Measurements from ENCODE around the gene COX4I1.
"Not testable (repeated sequence)": the region's sequence is repeated elsewhere in the genome, so short reads cannot be mapped to it uniquely, and the experiment has no call there.

The COX4I1 gene

DNA sequence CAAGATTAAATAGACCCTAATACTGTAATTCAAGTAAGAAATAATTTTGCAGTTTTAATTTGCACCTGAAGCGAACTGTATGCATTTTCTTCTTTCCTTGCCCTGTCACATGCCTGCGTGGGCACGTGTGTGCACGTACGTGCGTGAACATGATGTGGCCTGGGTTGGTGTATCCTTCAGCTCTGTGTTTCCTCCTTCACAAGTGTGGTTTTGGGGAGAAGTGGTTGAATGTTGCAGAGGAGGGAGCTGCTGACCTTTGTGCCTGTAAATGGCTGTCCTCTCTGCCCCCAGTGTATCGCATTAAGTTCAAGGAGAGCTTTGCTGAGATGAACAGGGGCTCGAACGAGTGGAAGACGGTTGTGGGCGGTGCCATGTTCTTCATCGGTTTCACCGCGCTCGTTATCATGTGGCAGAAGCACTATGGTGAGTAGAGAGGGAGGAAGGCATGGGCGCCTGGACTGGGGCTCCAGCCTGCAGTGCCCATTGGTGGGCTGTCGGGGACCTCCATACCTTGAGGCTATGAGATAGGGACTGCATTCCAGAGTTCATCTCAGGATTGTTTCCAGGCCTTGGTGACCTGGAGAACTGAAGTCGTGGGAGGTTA is 6.0 kb downstream of the COX4I1 start:
- DNase-seq: no peak

DNA sequence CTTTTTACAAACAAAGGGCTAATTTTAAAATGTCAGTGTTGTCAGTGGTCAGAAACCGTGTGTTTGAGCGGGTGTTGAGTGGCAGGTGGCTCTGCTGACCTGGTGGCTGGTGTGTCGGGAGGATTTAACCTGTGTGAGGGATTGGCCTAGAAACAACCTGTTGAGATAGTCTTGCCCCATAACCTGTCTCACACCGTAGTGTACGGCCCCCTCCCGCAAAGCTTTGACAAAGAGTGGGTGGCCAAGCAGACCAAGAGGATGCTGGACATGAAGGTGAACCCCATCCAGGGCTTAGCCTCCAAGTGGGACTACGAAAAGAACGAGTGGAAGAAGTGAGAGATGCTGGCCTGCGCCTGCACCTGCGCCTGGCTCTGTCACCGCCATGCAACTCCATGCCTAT is 7.0 kb downstream of the COX4I1 start:
- DNase-seq: no peak

DNA sequence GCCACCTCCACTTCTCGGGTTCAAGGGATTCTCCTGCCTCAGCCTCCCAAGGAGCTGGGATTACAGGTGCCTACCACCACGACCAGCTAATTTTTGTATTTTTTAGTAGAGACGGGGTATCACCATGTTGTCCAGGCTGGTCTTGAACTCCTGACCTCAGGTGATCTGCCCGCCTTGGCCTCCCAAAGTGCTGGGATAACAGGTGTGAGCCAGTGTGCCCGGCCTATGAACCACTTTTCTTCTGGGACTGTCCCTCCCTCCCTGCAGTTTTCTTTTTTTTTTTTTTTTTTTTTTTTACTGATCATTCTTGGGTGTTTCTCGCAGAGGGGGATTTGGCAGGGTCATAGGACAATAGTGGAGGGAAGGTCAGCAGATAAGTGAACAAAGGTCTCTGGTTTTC is 7.8 kb downstream of the COX4I1 start:
- DNase-seq: not testable (repeated sequence)

DNA sequence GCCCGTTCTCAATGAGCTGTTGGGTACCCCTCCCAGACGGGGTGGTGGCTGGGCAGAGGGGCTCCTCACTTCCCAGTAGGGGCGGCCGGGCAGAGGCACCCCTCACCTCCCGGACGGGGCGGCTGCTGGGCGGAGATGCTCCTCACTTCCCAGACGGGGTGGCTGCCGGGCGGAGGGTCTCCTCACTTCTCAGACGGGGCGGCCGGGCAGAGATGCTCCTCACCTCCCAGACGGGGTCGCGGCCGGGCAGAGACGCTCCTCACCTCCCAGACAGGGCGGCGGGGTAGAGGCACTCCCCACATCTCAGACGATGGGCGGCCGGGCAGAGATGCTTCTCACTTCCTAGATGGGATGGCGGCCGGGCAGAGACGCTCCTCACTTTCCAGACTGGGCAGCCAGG is 8.6 kb downstream of the COX4I1 start:
- not testable (repeated sequence) for DNase-seq

DNA sequence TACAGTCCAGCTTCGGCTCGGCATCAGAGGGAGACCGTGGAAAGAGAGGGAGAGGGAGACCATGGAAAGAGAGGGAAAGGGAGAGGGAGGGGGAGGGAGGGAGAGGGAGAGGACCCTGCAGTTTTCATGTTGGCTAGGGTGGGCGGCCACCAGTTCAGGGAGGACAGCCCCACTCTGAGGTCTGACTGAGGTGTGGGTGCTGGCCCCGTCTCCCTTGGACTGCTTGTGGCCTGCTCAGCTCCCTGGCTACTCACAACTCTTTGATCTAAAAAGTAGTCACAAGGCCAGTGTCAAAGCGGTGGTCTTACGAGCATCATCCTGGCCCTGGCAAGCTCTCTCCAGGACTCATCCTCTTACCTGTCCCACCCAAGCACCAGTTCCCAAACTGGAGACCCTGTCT is 9.4 kb downstream of the COX4I1 start:
- no peak for DNase-seq

DNA sequence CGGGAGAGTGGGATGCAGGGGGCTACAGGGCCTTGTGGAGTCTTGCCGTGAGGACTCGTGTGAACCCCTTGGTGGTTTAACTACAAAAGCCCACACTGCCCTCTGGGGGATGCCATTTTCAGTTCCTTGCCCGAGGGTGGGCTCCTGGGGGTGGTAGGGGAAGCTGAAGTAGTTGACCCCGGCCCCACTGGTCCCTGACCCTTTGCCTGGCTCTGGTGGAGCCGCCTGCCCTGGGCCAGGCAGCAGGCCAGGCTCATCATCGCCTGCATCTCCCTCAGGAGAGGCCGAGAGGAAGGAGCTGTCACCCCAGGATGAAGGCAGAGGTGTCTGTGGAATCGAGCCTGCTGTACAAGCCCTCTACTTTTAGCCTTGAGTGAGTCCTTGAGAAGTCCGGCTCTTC is 10.2 kb downstream of the COX4I1 start:
- DNase-seq: no peak

DNA sequence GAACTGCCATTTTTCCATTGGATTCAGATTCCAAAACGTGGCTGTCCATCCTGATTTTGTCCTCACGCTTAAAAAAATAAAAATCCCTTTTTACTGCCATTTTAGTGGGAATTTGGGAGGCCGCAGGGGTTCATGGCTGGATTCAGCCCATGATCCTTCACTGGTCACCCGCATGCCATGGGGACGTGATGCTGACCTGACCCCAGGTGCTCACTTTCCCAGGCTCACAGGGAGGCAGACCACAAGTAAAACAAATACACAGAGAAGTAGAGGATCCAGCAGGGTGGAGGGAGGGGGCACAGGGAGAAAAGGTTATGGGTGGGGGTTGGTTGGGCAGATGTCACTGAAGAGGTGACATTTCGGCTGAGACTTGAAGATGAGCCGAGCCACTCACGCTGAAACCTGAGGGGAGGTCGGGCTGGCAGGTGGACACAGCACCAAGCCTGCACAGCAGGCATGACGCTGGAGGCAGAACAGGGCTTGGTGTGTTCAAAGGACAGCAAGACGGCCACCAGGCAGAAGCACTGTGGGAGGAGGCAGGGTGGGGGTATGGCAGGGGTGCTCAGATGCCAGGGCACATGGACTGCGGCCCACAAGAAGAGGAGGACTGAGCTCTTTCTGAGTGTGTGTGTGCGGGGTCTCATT is 10.7 kb downstream of the COX4I1 start:
- no peak for DNase-seq

DNA sequence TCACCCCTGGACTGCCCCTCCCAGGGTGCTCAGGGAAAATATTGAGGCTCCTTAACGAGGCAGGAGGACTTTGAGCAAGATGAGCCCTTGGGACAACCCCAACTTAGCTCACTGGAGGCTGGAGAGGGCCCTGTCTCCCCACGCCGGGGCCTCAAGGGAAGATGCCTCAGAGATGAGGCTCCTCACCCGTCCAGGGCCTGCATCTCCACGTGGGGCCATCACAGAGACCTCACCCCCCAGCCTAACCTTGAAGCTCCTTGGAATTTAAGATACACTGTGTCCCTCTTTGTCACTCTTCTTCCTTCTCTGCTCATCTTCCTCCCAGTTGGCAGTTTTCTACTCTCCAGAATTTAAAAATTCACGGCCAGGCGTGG is 11.2 kb downstream of the COX4I1 start:
- no peak for DNase-seq

DNA sequence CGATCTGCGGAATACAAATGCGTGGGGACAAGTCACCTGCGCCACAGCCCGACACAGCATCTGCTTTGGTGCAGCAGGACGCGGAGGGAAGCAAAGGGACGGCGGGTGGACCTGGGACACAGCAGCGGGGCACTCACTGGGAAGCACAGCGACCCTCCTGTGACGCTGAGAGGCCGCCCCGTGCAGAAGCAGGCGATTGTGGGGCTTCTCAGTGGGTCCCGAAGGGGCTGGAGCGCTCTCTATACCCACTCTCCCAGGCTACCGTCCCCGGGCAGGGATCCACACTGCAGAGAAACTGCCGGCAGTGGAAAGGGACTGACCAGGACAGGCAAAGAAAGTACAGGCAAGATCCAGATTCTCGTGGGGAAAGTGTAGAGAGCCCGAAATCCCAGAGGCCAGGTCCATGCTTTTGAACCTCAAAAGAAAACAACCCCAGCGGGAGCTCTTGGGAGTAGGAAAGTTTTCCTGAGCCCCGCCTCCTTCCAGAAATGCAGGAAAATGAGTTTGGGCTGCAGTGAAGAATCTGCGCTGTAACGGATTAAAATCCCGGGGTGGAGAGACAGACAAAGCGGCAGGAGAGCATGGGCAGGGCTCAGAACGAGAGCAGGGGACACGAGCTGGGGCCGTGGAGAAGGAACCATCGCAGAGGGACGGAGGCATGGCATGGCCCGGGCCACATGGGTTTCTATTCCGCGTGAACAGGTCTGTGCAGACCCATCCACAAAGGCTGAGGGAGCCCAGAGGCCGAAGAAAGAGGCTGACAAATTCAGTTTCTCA is 12.7 kb downstream of the COX4I1 start:
- no peak for DNase-seq

DNA sequence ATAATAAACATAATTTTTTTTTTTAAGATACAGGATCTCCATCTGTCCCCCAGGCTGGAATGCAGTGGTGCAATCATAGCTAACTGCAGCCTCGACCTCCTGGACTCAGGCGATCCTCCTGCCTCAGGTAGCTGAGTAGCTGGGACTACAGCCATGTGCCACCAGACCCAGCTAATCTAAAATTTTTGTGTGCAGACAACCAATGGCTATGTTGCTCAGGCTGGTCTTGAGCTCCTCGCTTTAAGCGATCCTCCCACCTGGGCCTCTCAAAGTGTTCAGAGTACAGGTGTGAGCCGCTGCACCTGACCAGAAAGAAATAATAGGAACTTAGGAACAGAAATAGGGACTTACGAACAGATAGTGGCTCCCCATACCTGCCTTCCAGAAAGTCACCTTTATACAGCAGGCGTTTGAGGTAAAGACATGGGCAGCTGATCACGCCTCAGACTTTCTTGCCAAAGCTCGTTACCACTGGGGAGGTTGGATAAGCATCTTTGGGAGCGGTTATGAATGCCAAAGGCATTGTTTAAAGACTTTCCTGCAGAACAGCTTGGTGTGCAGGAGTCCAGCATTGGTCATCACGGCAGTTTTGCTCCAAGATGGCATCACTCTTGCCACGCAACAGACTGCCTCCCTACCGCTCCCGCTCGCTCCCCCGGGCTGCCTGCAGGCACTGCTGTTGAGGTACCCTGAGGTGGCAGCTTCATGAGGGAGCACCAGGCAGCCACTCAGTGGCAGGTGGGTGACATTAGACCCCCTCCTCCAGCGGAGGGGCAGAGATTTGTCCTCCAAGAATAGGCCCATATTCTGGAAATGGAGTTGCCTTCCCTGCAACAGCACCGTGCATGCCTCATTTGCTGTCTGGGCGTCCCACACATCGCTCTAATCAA is 13.6 kb downstream of the COX4I1 start:
- no peak for DNase-seq

DNA sequence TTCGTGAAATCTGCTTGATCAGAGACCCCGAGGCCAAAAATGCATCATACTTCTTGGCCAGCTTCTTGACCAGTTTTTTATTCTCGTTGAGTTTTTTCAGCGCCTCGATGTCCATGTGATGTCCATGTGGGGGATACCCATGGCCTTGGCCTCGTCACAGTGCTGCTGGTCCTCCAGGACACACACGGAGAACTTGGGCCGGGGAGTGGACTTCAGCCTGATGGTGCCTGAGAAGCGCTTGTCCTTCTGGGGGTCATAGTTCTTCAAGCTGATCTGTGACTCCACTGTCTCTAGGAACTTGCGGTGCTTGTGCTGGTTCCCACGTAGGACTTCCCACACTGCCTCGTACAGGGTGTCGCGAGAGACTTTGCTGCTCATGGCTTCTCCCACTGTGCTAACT is 16.7 kb downstream of the COX4I1 start:
- DNase-seq: no peak

DNA sequence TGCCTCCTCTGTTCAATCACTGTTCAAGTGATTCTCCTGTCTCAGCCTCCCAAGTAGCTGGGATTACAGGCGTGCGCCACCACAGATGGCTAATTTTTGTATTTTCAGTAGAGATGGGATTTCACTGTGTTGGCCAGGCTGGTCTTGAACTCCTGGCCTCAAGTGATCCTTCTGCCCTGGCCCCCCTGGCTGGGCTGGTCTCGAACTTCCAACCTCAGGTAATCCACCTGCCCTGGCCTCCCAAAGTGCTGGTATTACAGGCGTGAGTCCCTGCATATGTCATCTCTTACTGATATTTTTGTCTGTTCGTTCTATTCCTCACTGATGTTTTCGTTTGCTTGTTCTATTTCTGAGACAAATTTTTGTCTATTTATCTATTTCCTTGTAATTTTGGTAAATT is 17.7 kb downstream of the COX4I1 start:
- not testable (repeated sequence) for DNase-seq

DNA sequence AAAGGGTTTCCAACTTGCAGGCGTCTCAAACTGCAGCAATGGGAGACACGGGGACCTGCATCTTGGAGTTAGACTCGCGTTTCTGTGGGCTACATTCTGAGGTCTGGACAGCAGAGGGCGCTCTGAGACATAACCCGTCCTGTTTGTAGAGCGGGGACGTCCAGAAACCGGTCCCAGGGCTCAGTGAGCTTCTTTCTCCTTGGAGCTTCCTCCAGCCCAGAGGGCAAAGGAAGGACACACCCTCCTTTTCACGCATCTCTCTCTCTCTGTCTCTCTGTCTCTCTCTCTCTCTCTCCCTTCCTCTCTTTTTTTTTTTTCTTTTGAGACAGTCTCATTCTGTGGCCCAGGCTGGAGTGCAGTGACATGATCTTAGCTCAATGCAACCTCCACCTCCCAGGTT is 19.8 kb downstream of the COX4I1 start:
- DNase-seq: peak; percentile 59 to 70

DNA sequence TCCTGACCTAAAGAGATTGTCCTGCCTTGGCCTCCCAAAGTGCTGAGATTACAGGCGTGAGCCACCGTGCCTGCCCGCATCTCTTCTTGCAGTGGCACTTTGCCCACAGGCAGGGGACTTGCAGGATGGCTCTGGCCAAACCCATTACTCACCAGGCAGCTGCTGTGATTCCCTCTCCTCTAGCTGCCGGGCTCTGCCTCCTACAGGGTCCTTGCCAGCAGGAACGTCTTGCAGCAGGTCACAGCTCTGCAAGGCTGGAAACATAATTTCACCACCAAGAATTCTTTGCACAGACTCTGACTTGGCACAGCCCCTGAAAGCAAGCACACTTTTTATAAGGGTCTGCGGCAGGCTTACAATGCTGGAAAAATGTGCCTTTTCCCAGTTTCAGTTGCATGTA is 20.3 kb downstream of the COX4I1 start:
- no peak for DNase-seq

DNA sequence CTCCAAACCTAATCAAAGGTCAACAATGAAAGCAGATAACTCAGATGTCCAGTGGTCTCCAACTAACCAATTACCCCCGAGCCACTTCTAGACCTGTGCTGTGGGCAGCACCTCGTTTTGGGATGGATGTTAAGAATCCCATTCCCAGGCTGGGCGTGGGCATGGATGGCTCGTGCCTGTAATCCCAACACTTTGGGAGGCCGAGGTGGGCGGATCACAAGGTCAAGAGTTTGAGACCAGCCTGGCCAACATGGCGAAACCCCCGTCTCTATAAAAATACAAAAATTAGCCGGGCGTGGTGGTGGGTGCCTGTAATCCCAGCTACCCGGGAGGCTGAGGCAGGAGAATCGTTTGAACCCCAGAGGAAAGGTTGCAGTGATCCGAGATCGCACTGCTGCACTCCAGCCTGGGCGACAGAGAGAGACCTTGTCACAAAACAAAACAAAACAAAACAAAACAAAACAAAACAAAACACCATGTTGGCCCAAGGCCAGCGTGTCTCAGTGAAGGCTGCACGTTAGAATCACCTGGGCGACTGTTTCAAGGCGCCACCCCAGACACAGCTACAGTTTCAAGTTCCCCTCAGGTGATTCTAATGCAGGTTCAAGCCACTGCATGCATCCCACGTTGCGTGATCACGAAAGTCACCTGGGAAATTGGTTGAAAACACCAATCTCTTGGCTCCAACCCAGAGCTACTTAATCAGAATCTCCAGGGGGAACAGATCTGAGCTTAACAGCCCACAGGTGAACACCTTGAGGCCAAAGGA is 21.3 kb downstream of the COX4I1 start:
- DNase-seq: no peak

DNA sequence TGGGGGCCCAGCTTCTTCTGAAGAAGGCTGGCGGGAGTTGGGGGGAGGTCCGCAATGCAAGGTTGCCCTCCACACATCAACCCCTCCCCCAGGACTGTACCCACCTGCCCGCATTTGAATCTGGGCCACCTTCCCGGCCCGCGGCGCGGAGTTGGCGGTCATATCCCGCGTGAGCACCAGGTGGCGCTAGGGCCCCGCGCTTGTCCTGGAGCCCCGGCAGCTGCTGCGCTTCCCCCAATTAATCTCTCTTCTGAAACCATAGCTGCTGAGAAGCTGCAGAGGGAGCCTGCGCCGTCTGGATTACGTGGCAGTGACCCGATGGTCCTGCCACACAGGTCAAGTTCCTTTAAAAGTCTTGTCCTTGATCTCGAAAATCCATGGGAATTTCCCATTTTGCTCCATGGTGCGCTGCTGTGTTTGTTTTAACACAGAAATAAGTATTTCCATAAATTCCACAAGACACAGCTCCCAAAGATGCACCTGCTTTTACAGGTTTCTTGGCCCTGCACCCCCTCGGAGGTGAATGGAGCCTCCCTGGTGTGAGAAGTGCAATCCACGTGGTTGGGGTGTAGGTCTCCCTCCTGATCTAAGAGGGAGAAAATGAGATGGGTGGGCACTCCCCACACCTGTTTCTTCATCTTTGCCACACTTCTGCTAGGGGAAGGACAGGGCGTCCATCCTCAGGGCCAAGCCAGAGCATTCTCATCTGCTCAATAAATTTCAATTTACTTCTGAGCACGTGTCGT is 22.1 kb downstream of the COX4I1 start:
- peak; percentile 17 to 81 for DNase-seq

DNA sequence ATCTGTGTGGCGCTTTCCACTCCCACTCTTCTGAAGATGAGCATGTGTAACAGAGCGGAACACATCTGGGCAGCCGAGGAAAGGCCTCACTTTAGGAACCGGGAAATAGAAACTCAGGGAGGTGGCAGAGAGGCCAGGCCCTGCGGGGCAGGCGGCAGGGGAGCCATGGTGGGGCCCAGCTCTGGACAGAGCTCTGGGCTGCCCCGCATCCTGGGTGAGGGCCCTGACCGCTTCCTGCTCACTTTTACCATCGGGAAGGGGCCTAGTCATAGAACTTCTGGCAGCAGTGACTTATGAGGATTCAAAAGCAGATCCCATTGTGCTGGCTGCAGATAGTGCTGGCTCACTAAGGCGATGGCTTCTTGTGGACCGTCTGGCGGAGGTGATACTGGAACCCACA is 22.6 kb downstream of the COX4I1 start:
- no peak for DNase-seq

DNA sequence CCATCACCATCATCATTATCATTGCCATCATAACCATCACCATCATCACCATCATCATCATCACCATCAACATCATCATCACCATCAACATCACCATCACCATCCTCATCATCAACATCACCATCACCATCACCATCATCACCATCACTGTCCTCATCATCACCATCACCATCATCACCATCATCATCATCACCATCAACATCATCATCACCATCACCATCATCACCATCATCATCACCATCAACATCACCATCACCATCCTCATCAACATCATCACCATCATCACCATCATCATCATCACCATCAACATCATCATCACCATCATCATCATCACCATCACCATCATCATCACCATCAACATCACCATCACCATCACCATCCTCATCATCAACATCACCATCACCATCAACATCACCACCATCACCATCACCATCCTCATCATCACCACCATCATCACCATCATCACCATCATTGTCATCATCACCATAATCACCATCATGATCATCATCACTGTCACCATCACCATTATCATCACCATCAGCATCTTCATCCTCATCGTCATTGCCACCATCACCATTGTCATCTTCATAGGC is 23.9 kb downstream of the COX4I1 start:
- DNase-seq: no peak

DNA sequence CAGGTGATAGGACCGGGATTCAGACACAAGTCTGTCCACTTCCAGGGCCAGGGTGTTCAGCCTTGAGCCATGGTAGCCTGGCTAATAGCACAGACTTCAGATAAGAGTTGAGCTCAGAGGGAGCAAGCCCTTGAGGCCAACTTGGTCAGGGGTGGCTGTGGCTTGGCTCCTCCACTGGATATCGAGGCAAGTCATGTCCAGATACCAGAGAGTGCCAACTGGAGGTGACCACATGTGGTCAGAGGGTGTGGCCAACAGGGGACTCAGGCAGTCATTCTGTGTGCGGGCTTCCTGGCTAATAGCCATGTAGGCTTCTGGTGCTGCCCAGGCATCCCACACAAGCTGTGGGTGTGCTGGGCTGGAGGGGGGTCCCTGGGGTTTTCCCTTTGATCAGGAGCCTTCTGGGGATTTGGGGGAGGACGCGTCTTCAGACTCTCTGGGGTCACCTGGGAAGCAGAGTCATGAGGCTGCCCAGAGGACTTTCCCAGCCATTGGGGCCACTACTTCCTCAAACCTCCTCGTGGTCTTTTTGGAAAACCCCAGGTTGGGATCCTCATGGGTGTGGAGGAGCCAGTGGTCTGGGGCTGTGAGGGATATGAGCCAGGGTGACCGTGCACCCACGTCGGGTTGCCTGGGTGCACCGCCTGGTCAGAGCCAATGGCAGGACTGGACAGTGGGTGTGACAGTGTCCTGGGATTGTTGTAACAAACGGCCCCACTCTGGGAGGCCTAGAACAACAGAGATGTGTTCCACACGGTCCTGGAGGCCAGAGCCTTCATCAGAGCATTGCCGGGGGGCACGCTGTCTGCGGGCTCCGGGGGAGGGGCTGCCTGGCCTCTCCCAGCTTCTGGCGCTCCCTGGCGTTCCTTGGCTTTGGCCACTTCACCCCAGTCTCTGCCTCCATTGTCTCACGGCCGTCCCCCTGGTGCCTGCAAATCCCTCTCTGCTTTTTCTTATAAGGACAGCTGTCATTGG is 25.0 kb downstream of the COX4I1 start:
- no peak for DNase-seq

DNA sequence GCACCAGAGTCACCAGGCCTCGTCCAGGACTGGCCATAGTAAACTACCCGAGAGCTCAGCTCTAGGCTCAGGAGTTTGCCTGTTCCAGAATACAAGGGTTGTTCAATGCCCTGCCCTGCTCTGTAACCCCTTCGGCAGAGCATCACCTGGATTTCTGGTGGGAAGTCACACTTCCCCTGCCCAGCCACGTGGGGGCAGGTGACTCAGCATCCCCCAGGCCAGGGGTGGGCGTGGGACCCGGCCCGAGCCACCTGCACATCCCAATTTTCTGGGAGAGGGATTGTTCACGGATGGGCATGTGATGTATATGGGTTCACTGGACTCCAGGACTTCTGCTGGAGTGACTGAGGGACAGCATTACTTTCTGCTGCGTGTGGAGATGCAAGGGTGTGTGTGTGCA is 25.8 kb downstream of the COX4I1 start:
- DNase-seq: no peak

Measured in SW 1271 (cell line).